Suprapubic skin (tissue), 4 donors: ENCODE measurements around the gene CAMK2D. TPM values are rescaled to one million over a fixed set of nuclear protein-coding genes. Genes with fewer than 3 reads are reported as not detected.

ENCODE experiments used
- DNase-seq, 2 donors: peaks; one replicate each; pipeline ENCODE4 v3.0.0-alpha.2; 2019; ENCODE audit warnings: low spot score in 2 of 2
- H3K27ac ChIP-seq: fragments of 200-600 bp; sonication (generic); one replicate; pipeline ENCODE4 v1.5.1; 2019
- H3K27me3 ChIP-seq: fragments of 200-600 bp; sonication (generic); one replicate; pipeline ENCODE4 v1.5.1; 2019
- H3K36me3 ChIP-seq: fragments of 200-600 bp; sonication (generic); one replicate; pipeline ENCODE4 v1.5.1; 2019
- H3K4me1 ChIP-seq: fragments of 200-600 bp; sonication (generic); one replicate; pipeline ENCODE4 v1.5.1; 2019
- H3K4me3 ChIP-seq: fragments of 200-600 bp; sonication (generic); one replicate; pipeline ENCODE4 v1.5.1; 2019; ENCODE audit warnings: mild to moderate bottlenecking
- H3K9me3 ChIP-seq: fragments of 200-600 bp; sonication (generic); one replicate; pipeline ENCODE4 v1.5.1; 2019
- CTCF ChIP-seq, 2 donors: fragments of 200-600 bp in 1 of 2; fragments of 450-650 bp in 1 of 2; sonication (generic) in 1 of 2; IDR thresholded peaks; one replicate each; pipeline ENCODE4 v1.5.1; 2016 to 2019; ENCODE audit warnings: antibody characterized with exemption in 2 of 2, mild to moderate bottlenecking in 1 of 2, moderate library complexity in 1 of 2
- EP300 ChIP-seq: sonication (generic); formaldehyde crosslinking; IDR thresholded peaks from one replicate; pipeline ENCODE4 v1.6.1; 2017; ENCODE audit warnings: antibody characterized with exemption
- POLR2A ChIP-seq, 2 donors: fragments of 450-650 bp; IDR thresholded peaks; one replicate each; pipeline ENCODE4 v1.6.1; 2017; ENCODE audit warnings: antibody characterized with exemption in 2 of 2, mild to moderate bottlenecking in 2 of 2, moderate library complexity in 2 of 2
- POLR2AphosphoS5 ChIP-seq, 3 donors: sonication (generic); formaldehyde crosslinking; IDR thresholded peaks; one replicate each; pipeline ENCODE4 v1.6.1; 2017; ENCODE audit warnings: antibody characterized with exemption in 3 of 3
- WGBS: methylation state at CpG from one replicate; pipeline ENCODE4 v1.1.5; 2018; 5-methylcytosine and 5-hydroxymethylcytosine counted together
- total RNA-seq, 4 donors: library from RNA; depleted of rRNA; stranded (reverse); fragments of >200 nt; gene quantifications; one replicate each; pipeline ENCODE4 v1.1.0, GENCODE V29; 2016

CAMK2D gene
- total RNA-seq, 4 donors from 2014 or later, result 21.5 to 38.2 (median 30.5) TPM

- 78% methylated on average over 2 of the region's 2 CpGs for WGBS
- no peak for TF ChIP-seq POLR2AphosphoS5 (IDR thresholded peaks at IDR 0.05)
- TF ChIP-seq POLR2A (IDR thresholded peaks at IDR 0.05), result no peak
- no peak for TF ChIP-seq CTCF (IDR thresholded peaks at IDR 0.05)
- no peak for TF ChIP-seq EP300
- peaks cover 24% of the 10 kb centered on the region for H3K4me1 ChIP-seq
- no peaks in the 10 kb centered on the region for H3K36me3 ChIP-seq
- DNase-seq, result no peak
- H3K4me3 ChIP-seq, result no peak overlapping the region
- no peaks in the 10 kb centered on the region for H3K27me3 ChIP-seq
- no peak overlapping the region for H3K27ac ChIP-seq
- H3K9me3 ChIP-seq, result no peaks in the 10 kb centered on the region
Measured at GRCh38 chr4:113675731-113676697, 85.5 kb downstream of the CAMK2D start.

DNA sequence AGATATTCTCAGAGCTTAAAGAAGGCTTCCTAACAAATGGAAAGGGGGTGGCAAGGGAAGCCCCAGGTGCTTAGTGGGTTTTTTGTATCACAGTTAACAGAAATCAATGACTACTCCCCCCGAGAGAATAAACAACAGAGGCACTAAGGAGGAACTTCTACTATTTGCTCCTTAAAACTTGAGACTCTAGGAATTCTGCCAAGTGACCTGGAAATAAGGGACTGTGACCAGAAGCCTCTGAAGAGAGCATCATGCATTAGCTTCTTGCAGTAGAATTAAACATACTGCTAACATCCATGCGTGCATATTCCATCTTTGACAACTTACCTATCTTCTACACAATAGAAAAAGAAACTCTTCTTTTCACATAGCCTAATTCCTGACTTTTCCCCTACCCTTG is 86.8 kb downstream of the CAMK2D start:
- peaks cover 24% of the 10 kb centered on the region for H3K4me1 ChIP-seq
- H3K27ac ChIP-seq, result no peak overlapping the region
- H3K4me3 ChIP-seq, result no peak overlapping the region
- no peaks in the 10 kb centered on the region for H3K9me3 ChIP-seq
- WGBS, result 83% methylated on average over 2 of the region's 2 CpGs
- TF ChIP-seq POLR2AphosphoS5 (IDR thresholded peaks at IDR 0.05) (no peak), EP300 (no peak), CTCF (IDR thresholded peaks at IDR 0.05) (no peak), POLR2A (IDR thresholded peaks at IDR 0.05) (no peak)
- no peaks in the 10 kb centered on the region for H3K27me3 ChIP-seq
- H3K36me3 ChIP-seq, result no peaks in the 10 kb centered on the region
- DNase-seq, result no peak

- TF ChIP-seq POLR2A (IDR thresholded peaks at IDR 0.05) (no peak), POLR2AphosphoS5 (IDR thresholded peaks at IDR 0.05) (no peak), EP300 (no peak), CTCF (IDR thresholded peaks at IDR 0.05) (no peak)
- WGBS, result 92% methylated on average over 1 of the region's 1 CpG
- Histone ChIP-seq H3K4me3 (no peak overlapping the region), H3K9me3 (no peaks in the 10 kb centered on the region), H3K27ac (no peak overlapping the region), H3K36me3 (no peaks in the 10 kb centered on the region), H3K27me3 (no peaks in the 10 kb centered on the region), H3K4me1 (peaks cover 24% of the 10 kb centered on the region)
- no peak for DNase-seq
Measured at GRCh38 chr4:113674251-113674650, 87.3 kb downstream of the CAMK2D start.

DNA sequence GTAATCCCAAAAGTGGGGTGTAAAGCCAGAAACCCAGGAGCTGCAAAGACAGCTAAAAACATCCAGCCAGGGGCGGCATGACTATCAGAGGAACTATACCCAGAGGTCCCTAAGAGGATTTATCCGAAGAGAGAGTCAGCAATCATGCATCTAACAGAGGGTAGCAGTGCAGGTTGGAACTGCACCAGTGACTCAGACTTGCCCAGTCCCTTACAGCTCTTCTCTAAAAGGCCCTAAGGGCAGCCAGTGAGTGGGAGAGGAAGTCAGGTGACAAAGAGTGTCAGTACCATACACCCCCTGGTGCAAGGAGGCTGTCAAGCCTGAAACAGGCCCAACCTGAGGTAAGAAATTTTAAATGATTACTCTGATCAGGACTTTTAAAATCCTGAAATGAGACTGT is 88.1 kb downstream of the CAMK2D start:
- no peaks in the 10 kb centered on the region for H3K9me3 ChIP-seq
- TF ChIP-seq POLR2AphosphoS5 (IDR thresholded peaks at IDR 0.05) (no peak), CTCF (IDR thresholded peaks at IDR 0.05) (no peak)
- no peak for DNase-seq
- WGBS, result 88% methylated on average over 2 of the region's 2 CpGs
- H3K36me3 ChIP-seq, result no peaks in the 10 kb centered on the region
- H3K27me3 ChIP-seq, result no peaks in the 10 kb centered on the region
- H3K4me3 ChIP-seq, result no peak overlapping the region
- peaks cover 19% of the 10 kb centered on the region for H3K4me1 ChIP-seq
- no peak overlapping the region for H3K27ac ChIP-seq

DNA sequence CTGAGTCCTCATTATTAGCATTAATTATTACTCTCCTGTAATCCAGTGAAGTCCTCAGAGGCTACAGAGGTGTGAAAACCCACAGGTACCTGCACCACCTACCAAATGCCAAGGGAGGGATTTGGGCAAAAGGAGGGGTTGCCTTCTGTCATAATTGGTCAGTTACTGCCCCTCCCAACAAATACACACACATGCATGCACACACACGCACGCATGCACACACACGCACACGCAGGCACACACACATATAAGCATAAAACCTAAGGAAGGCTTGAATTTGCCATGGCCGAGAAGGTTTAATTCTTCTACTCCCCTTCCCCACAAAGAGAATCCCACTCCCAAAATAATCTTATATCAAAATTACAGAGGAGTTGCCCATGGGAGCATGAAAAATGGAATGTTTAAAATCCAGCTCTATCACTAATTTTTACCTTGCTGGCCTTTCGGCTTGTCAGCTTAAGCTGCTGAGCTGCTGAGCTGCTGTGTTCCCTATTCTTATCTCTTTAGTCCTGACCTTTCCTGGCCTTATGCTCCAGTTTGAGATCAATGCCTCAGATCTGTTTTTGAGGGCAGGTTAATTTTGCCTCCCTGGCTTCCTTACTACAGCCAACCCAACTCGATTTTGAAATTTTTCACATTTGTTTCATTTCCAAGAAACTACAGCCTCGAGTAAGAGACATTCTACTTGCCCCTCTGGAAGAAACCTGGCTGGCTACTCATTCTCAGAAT is 95.0 kb downstream of the CAMK2D start:
- no peaks in the 10 kb centered on the region for H3K36me3 ChIP-seq
- no peak overlapping the region for H3K4me3 ChIP-seq
- DNase-seq, result no peak
- no peaks in the 10 kb centered on the region for H3K27me3 ChIP-seq
- TF ChIP-seq POLR2A (IDR thresholded peaks at IDR 0.05) (no peak), EP300 (no peak), CTCF (IDR thresholded peaks at IDR 0.05) (no peak), POLR2AphosphoS5 (IDR thresholded peaks at IDR 0.05) (no peak)
- 81% methylated on average over 8 of the region's 8 CpGs for WGBS
- no peaks in the 10 kb centered on the region for H3K9me3 ChIP-seq
- no peaks in the 10 kb centered on the region for H3K4me1 ChIP-seq
- no peak overlapping the region for H3K27ac ChIP-seq
